GM12872 (cell line): ENCODE measurements around the gene RESF1.

Experiments used
- TF ChIP-seq, protein P1 (sequence below): IDR thresholded peaks from 3 replicates; pipeline ENCODE4 v1.5.1; 2011; ENCODE audit warnings: low read depth, mild to moderate bottlenecking, low read length, moderate library complexity; ENCODE audit not compliant: insufficient read depth

Gene RESF1

DNA sequence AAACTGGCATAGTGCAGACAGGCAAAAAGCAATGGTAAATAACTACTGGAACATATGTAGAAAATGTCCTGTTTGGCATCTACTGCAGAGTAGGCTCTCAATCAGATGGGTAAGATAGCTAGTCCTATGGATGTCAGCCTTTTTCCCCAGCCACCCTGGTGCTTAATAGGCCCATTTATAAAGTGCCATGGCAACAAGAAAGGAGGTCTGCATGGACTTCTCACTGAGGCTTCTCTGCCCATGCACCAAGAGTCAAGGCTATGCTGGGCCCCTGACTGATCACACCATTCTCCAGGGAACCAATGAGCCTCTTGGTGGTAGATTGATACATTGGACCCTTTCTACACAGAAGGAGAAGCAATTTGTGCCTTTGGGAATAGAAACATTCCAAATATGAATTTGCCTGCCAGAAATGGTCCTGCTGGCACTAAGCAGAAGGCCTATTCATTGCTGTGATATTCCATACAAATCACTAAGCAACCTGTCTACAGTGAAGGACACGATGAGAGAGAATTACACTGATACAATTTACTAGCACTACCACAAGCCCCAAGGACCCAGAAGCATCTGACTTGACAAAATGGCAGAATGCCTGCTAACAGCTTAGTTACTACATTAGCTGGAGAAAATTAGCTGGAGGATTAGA is 43.8 kb downstream of the RESF1 start:
- TF ChIP-seq, protein P1, sequence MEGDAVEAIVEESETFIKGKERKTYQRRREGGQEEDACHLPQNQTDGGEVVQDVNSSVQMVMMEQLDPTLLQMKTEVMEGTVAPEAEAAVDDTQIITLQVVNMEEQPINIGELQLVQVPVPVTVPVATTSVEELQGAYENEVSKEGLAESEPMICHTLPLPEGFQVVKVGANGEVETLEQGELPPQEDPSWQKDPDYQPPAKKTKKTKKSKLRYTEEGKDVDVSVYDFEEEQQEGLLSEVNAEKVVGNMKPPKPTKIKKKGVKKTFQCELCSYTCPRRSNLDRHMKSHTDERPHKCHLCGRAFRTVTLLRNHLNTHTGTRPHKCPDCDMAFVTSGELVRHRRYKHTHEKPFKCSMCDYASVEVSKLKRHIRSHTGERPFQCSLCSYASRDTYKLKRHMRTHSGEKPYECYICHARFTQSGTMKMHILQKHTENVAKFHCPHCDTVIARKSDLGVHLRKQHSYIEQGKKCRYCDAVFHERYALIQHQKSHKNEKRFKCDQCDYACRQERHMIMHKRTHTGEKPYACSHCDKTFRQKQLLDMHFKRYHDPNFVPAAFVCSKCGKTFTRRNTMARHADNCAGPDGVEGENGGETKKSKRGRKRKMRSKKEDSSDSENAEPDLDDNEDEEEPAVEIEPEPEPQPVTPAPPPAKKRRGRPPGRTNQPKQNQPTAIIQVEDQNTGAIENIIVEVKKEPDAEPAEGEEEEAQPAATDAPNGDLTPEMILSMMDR = no peak

DNA sequence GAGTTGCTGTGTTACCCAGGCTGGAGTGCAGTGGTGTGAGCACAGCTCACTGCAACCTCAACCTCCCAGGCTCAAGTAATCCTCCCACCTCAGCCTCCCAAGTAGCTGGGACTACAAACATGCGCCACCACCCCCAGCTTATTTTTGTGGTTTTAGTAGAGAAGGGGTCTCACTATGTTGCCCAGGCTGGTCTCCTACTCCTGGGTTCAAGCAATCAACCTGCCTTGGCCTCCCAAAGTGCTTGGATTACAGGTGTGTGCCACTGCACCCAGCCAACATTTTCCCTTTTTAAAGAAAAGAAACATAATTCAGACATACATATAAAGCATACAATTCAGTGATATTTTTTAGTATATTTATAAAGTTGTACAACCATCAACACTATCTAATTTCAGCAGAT is 44.4 kb downstream of the RESF1 start:
- TF ChIP-seq, protein P1 = no peak

DNA sequence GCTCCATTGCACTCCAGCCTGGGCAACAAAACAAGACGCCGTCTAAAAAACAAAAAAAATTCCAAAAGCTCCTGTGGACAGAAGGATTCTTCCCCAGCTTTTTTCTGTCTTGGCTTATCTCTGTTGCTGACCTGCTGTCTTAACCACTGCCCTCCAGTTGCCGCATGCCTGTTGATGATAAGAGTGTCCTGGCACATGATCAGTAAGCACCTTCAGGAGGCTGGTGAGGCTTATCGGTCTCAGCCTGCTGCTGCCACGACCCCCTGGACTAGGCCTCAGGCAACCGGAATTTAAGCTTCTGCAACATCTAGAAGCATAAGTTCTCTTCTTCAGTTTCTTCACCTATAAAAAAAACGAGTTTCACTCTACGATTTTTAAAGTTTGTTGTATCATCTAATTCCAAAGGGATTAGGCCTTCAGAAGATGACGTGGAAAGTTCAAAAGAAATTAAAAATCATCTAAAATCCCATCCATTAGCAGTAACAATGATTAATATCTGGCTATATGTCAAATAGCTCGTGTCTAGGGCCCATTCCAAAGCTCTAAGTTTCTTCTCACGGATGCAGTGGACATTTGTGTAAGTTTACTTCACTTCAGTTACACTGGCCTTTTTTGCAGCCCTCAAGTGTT is 46.4 kb downstream of the RESF1 start:
- TF ChIP-seq, protein P1 = no peak
